H1 (cell line): Measurements from ENCODE around the gene SLAIN2. TPM values are rescaled to one million over a fixed set of nuclear protein-coding genes. Genes with fewer than 3 reads are reported as not detected.

Experiments used
- CTCF ChIA-PET: fragments of 300-600 bp; sonication (Branson Sonifier 250); formaldehyde crosslinking; loops from one replicate; lab custom pipeline; 2021; ENCODE audit not compliant: partially characterized antibody; lab: Charles Lee
- POLR2A ChIA-PET: fragments of 300-600 bp; sonication (Branson Sonifier 250); formaldehyde crosslinking; loops from one replicate; lab custom pipeline; 2021; ENCODE audit warnings: inconsistent platforms; ENCODE audit not compliant: partially characterized antibody; lab: Charles Lee
- DNase-seq, 2 experiments: peaks; one replicate each; pipeline versions ENCODE4 v3.0.0 to v3.0.0-alpha.2; 2010 to 2022; ENCODE audit warnings: low spot score in 2 of 2, low read depth in 1 of 2, mixed read lengths in 1 of 2
- FAIRE-seq: peaks from 2 replicates; lab custom pipeline; 2011; peaks lifted over from hg19 to GRCh38; lab: Jason Lieb, UNC
- H2AFZ ChIP-seq: 2 replicates; pipeline ENCODE4 v1.8.1; 2012; ENCODE audit warnings: low read length, inconsistent platforms
- H2AK5ac ChIP-seq: 2 replicates; pipeline ENCODE4 v1.6.1; 2013; ENCODE audit warnings: low read depth, low read length
- H2BK120ac ChIP-seq: replicated peaks from 2 replicates; pipeline ENCODE3; 2013; ENCODE audit warnings: low read depth, low read length, inconsistent platforms
- H2BK12ac ChIP-seq: 2 replicates; pipeline ENCODE4 v1.6.1; 2013; ENCODE audit warnings: low read depth, low read length
- H2BK15ac ChIP-seq: 2 replicates; pipeline ENCODE4 v1.6.1; 2013; ENCODE audit warnings: low read length
- H2BK20ac ChIP-seq: 2 replicates; pipeline ENCODE4 v1.6.1; 2013; ENCODE audit warnings: low read length
- H2BK5ac ChIP-seq: 2 replicates; pipeline ENCODE4 v1.6.1; 2013; ENCODE audit warnings: low read depth, low read length
- H3K14ac ChIP-seq: 2 replicates; pipeline ENCODE4 v1.6.1; 2013; ENCODE audit warnings: inconsistent platforms; ENCODE audit not compliant: insufficient read length
- H3K18ac ChIP-seq: 2 replicates; pipeline ENCODE4 v1.6.1; 2013; ENCODE audit warnings: low read length; ENCODE audit errors: extremely low read depth
- H3K23ac ChIP-seq: 2 replicates; pipeline ENCODE4 v1.6.1; 2013; ENCODE audit warnings: inconsistent platforms; ENCODE audit not compliant: insufficient read length
- H3K23me2 ChIP-seq: 2 replicates; pipeline ENCODE4 v1.6.1; 2013; ENCODE audit warnings: low read depth, low read length
- H3K27ac ChIP-seq: 2 replicates; pipeline ENCODE4 v1.6.1; 2011; ENCODE audit warnings: low read depth, low read length, inconsistent platforms
- H3K27me3 ChIP-seq, 4 experiments: replicated peaks in 1 of 4; 1 replicate in 1 of 4; 2 replicates in 3 of 4; pipeline versions ENCODE4 v1.6.1 to v1.8.1; 2011 to 2013; ENCODE audit warnings: low read length in 3 of 4, mild to moderate bottlenecking in 3 of 4, inconsistent platforms in 2 of 4, mixed read lengths in 2 of 4, moderate library complexity in 1 of 4; ENCODE audit not compliant: control insufficient read depth in 3 of 4, insufficient read depth in 3 of 4; ENCODE audit errors: extremely low read depth in 1 of 4
- H3K36me3 ChIP-seq, 4 experiments: 2 replicates each; pipeline versions ENCODE4 v1.6.1 to v1.8.1; 2011 to 2013; ENCODE audit warnings: mild to moderate bottlenecking in 4 of 4, low read length in 3 of 4, moderate library complexity in 2 of 4, control low read depth in 1 of 4, inconsistent platforms in 1 of 4; ENCODE audit not compliant: insufficient read depth in 4 of 4, control insufficient read depth in 2 of 4
- H3K4ac ChIP-seq: replicated peaks from 2 replicates; pipeline ENCODE3; 2013; ENCODE audit warnings: low read length, low read depth, mixed read lengths, inconsistent platforms; ENCODE audit not compliant: insufficient read length
- H3K4me1 ChIP-seq, 4 experiments: replicated peaks in 1 of 4; 1 replicate in 1 of 4; 2 replicates in 3 of 4; pipeline versions ENCODE4 v1.6.1 to v1.8.1; 2011 to 2013; ENCODE audit warnings: low read length in 3 of 4, inconsistent platforms in 2 of 4, mixed read lengths in 1 of 4; ENCODE audit not compliant: insufficient read depth in 4 of 4, control insufficient read depth in 3 of 4
- H3K4me2 ChIP-seq, 2 experiments: 2 replicates each; pipeline versions ENCODE4 v1.6.1 to v1.8.1; 2011 to 2013; ENCODE audit warnings: low read depth in 2 of 2, low read length in 2 of 2, control low read depth in 1 of 2, inconsistent platforms in 1 of 2, mild to moderate bottlenecking in 1 of 2; ENCODE audit not compliant: insufficient read depth in 1 of 2
- H3K4me3 ChIP-seq, 4 experiments: fragments of 200-600, 300-600 bp in 1 of 4; sonication (generic), shearing (Covaris generic), sonication (Bioruptor Twin) in 1 of 4; 2 replicates each; pipeline versions ENCODE4 v1.5.1 to v1.8.1; 2011 to 2016; ENCODE audit warnings: low read length in 4 of 4, low read depth in 3 of 4, control low read depth in 2 of 4, inconsistent platforms in 2 of 4, mild to moderate bottlenecking in 2 of 4, mixed read lengths in 1 of 4, moderate library complexity in 1 of 4; ENCODE audit not compliant: insufficient read depth in 2 of 4; ENCODE audit errors: extremely low read depth in 1 of 4
- H3K56ac ChIP-seq: replicated peaks from 2 replicates; pipeline ENCODE3; 2013; ENCODE audit warnings: low read depth, mild to moderate bottlenecking, mixed read lengths, low read length, inconsistent platforms; ENCODE audit not compliant: insufficient read length
- H3K79me1 ChIP-seq: 2 replicates; pipeline ENCODE4 v1.6.1; 2013; ENCODE audit warnings: low read depth, low read length, control low read depth
- H3K79me2 ChIP-seq, 2 experiments: 2 replicates each; pipeline versions ENCODE4 v1.6.1 to v1.8.1; 2012 to 2013; ENCODE audit warnings: low read length in 2 of 2, mild to moderate bottlenecking in 2 of 2, inconsistent platforms in 1 of 2; ENCODE audit not compliant: insufficient read depth in 2 of 2, control insufficient read depth in 1 of 2
- H3K9ac ChIP-seq, 4 experiments: replicated peaks in 1 of 4; 1 replicate in 1 of 4; 2 replicates in 3 of 4; pipeline versions ENCODE4 v1.6.1 to v1.8.1; 2011 to 2013; ENCODE audit warnings: low read depth in 3 of 4, low read length in 3 of 4, control low read depth in 2 of 4, mild to moderate bottlenecking in 2 of 4, moderate library complexity in 2 of 4, inconsistent platforms in 1 of 4; ENCODE audit errors: extremely low read depth in 1 of 4
- H3K9me3 ChIP-seq, 2 experiments: 2 replicates each; pipeline versions ENCODE4 v1.6.1 to v1.8.1; 2012 to 2013; ENCODE audit warnings: mild to moderate bottlenecking in 2 of 2, moderate library complexity in 2 of 2, control low read depth in 1 of 2, inconsistent platforms in 1 of 2, low read depth in 1 of 2, low read length in 1 of 2, mixed read lengths in 1 of 2; ENCODE audit not compliant: insufficient read depth in 2 of 2
- H4K20me1 ChIP-seq, 2 experiments: replicated peaks in 1 of 2; 2 replicates each; pipeline versions ENCODE3 to v1.8.1; 2011 to 2013; ENCODE audit warnings: inconsistent platforms in 2 of 2, low read length in 2 of 2, mild to moderate bottlenecking in 1 of 2; ENCODE audit not compliant: insufficient read depth in 2 of 2, control insufficient read depth in 1 of 2
- H4K5ac ChIP-seq: 2 replicates; pipeline ENCODE4 v1.6.1; 2013; ENCODE audit warnings: low read length, low read depth, mixed read lengths, inconsistent platforms; ENCODE audit not compliant: insufficient read length
- H4K8ac ChIP-seq: 2 replicates; pipeline ENCODE4 v1.8.0; 2013; ENCODE audit warnings: mild to moderate bottlenecking, moderate library complexity, low read length, inconsistent platforms; ENCODE audit not compliant: insufficient read depth; ENCODE audit errors: extremely low read depth
- H4K91ac ChIP-seq: replicated peaks from 2 replicates; pipeline ENCODE3; 2013; ENCODE audit warnings: low read length, mixed read lengths, inconsistent platforms; ENCODE audit not compliant: insufficient read length
- RAD21 ChIP-seq, 2 experiments: IDR thresholded peaks in 1 of 2; conservative IDR thresholded peaks in 1 of 2; 2 replicates each; pipeline ENCODE4 v1.6.1; 2011; ENCODE audit warnings: low read depth in 2 of 2, low read length in 2 of 2, improper control_type of control experiment in 1 of 2, inconsistent platforms in 1 of 2, mild to moderate bottlenecking in 1 of 2, moderate library complexity in 1 of 2
- RXRA ChIP-seq: IDR thresholded peaks from 2 replicates; pipeline ENCODE4 v1.6.1; 2011; ENCODE audit warnings: low read depth, mild to moderate bottlenecking, low read length, moderate library complexity; ENCODE audit not compliant: insufficient read depth
- TEAD4 ChIP-seq: IDR thresholded peaks from 2 replicates; pipeline ENCODE4 v1.6.1; 2012; ENCODE audit warnings: low read depth, low read length, inconsistent platforms, mixed read lengths
- WGBS, 2 experiments: shearing (Covaris generic) in 1 of 2; methylation state at CpG; one replicate each; pipeline versions ENCODE4 v1.1.6 to v1.1.7; 2013 to 2015; ENCODE audit warnings: low lambda C conversion rate in 2 of 2, mixed read lengths in 2 of 2, inconsistent platforms in 1 of 2, low coverage in 1 of 2, missing lambda C conversion rate in 1 of 2; ENCODE audit not compliant: insufficient replicate concordance in 2 of 2, insufficient coverage in 1 of 2, insufficient read length in 1 of 2; ENCODE audit errors: extremely low coverage in 1 of 2, missing lambda C conversion rate in 1 of 2; 5-methylcytosine and 5-hydroxymethylcytosine counted together
- polyA plus RNA-seq, 7 experiments: library from polyadenylated mRNA; depleted of rRNA in 3 of 7; stranded (reverse) in 5 of 7; unstranded in 2 of 7; fragments of >200 nt in 5 of 7; fragments of 200-250 nt in 2 of 7; gene quantifications; 1 replicate in 5 of 7; 2 replicates in 1 of 7; 4 replicates in 1 of 7; pipeline versions ENCODE4 v1.2.1 to v1.2.3, GENCODE V29; 2011 to 2013; ENCODE audit warnings: missing spikeins in 2 of 7, mixed read lengths in 2 of 7
- total RNA-seq: library from RNA; stranded (reverse); fragmentation: NEBNext Ultra II Directional; extraction: Animal tissue kit (Norgen Biotek cat#: 25700); gene quantifications from 2 replicates; pipeline ENCODE4 v1.2.1, GENCODE V29; 2021
- TF ChIP-seq, protein P1 (sequence below): IDR thresholded peaks from 2 replicates; pipeline ENCODE4 v1.6.1; 2012; ENCODE audit warnings: low read length, inconsistent platforms
- TF ChIP-seq, protein P2 (sequence below), 3 experiments: IDR thresholded peaks; 1 replicate in 2 of 3; 2 replicates in 1 of 3; pipeline versions ENCODE4 v1.5.1 to v1.6.1; 2011; ENCODE audit warnings: low read length in 3 of 3, mild to moderate bottlenecking in 3 of 3, inconsistent platforms in 2 of 3, low read depth in 1 of 3, moderate library complexity in 1 of 3; ENCODE audit not compliant: insufficient read depth in 1 of 3; ENCODE audit errors: control extremely low read depth in 1 of 3

SLAIN2 gene
- total and polyA plus RNA-seq, 2 of the 8 experiments (the other 6 are each of a cell fraction or from before 2014, with no cell fraction given), result 8.2 to 40.0 TPM

- WGBS, 2 experiments, result 88% methylated on average over 3 of the region's 3 CpGs; no CpG with 5 or more reads in 1 of the 2 experiments
- H2BK5ac ChIP-seq, result no peak overlapping the region
- H3K9ac ChIP-seq, result no peak overlapping the region
- no peaks in the 10 kb centered on the region for H4K20me1 ChIP-seq
- H2BK15ac ChIP-seq, result no peak overlapping the region
- no peak overlapping the region for H3K56ac ChIP-seq
- no peak overlapping the region for H2BK20ac ChIP-seq
- H3K18ac ChIP-seq, result no peak overlapping the region
- no peak overlapping the region for H3K23ac ChIP-seq
- H3K4me2 ChIP-seq, result no peak overlapping the region
- H3K27ac ChIP-seq, result no peak overlapping the region
- H2BK12ac ChIP-seq, result no peak overlapping the region
- DNase-seq (no peak), FAIRE-seq (no peak)
- no peak for TF ChIP-seq TEAD4
- TF ChIP-seq RAD21 (IDR thresholded peaks at IDR 0.05 in 1 of 2, conservative IDR thresholded peaks at IDR 0.05 in 1 of 2; ENCODE audit: low read depth in 2 of 2, low read length in 2 of 2), result no peak
- TF ChIP-seq, protein P1, sequence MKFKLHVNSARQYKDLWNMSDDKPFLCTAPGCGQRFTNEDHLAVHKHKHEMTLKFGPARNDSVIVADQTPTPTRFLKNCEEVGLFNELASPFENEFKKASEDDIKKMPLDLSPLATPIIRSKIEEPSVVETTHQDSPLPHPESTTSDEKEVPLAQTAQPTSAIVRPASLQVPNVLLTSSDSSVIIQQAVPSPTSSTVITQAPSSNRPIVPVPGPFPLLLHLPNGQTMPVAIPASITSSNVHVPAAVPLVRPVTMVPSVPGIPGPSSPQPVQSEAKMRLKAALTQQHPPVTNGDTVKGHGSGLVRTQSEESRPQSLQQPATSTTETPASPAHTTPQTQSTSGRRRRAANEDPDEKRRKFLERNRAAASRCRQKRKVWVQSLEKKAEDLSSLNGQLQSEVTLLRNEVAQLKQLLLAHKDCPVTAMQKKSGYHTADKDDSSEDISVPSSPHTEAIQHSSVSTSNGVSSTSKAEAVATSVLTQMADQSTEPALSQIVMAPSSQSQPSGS, result no peak
- no peak for TF ChIP-seq RXRA
- TF ChIP-seq, protein P2, sequence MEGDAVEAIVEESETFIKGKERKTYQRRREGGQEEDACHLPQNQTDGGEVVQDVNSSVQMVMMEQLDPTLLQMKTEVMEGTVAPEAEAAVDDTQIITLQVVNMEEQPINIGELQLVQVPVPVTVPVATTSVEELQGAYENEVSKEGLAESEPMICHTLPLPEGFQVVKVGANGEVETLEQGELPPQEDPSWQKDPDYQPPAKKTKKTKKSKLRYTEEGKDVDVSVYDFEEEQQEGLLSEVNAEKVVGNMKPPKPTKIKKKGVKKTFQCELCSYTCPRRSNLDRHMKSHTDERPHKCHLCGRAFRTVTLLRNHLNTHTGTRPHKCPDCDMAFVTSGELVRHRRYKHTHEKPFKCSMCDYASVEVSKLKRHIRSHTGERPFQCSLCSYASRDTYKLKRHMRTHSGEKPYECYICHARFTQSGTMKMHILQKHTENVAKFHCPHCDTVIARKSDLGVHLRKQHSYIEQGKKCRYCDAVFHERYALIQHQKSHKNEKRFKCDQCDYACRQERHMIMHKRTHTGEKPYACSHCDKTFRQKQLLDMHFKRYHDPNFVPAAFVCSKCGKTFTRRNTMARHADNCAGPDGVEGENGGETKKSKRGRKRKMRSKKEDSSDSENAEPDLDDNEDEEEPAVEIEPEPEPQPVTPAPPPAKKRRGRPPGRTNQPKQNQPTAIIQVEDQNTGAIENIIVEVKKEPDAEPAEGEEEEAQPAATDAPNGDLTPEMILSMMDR (IDR thresholded peaks at IDR 0.05; ENCODE audit: control extremely low read depth in 1 of 3, insufficient read depth in 1 of 3, low read depth in 1 of 3, low read length in 3 of 3), result no peak
- H4K5ac ChIP-seq, result no peak overlapping the region
- H3K4me1 ChIP-seq, result peaks cover 0 to 8% (median 0%) of the 10 kb centered on the region in 4 experiments; a peak in 1 of 7 replicates
- no peak overlapping the region for H3K4ac ChIP-seq
- no peaks in the 10 kb centered on the region; the same call in 1 of the 2 replicates for H3K23me2 ChIP-seq
- H3K14ac ChIP-seq, result no peak overlapping the region
- no peaks in the 10 kb centered on the region for H3K27me3 ChIP-seq
- ChIA-PET CTCF (interaction anchor here (0.9 to 1.2 kb wide), 3 partner anchors 12 to 110 kb away, joined by 3 to 5 read pairs (median 3); no protein-coding TSS in a partner anchor), POLR2A (interaction anchor here (0.7 to 1.8 kb wide), 2 partner anchors 8 to 9 kb away, joined by 3 read pairs; no protein-coding TSS in a partner anchor)
- H2BK120ac ChIP-seq, result no peak overlapping the region
- H4K8ac ChIP-seq, result no peak overlapping the region
- H4K91ac ChIP-seq, result no peak overlapping the region
- no peaks in the 10 kb centered on the region for H3K36me3 ChIP-seq
- no peak overlapping the region for H3K4me3 ChIP-seq
- H3K79me2 ChIP-seq, result no peaks in the 10 kb centered on the region
- no peak overlapping the region for H2AK5ac ChIP-seq
- H3K79me1 ChIP-seq, result no peaks in the 10 kb centered on the region
- no peak overlapping the region for H2AFZ ChIP-seq
- no peaks in the 10 kb centered on the region for H3K9me3 ChIP-seq
These were observed 5.0 kb upstream of the SLAIN2 start for GRCh38 chr4:48336146-48336870.
